MG63 (cell line): Measurements from ENCODE around the gene TYW3. TPM values are rescaled to one million over a fixed set of nuclear protein-coding genes. Genes with fewer than 3 reads are reported as not detected.

Source experiments
- DNase-seq: peaks from one replicate; pipeline ENCODE4 v3.0.0-alpha.2; 2020
- H3K27me3 ChIP-seq: fragments of 250-450 bp; sonication (Bioruptor Pico); 2 replicates; pipeline ENCODE4 v1.5.1; 2020; ENCODE audit warnings: mild to moderate bottlenecking, moderate library complexity
- H3K36me3 ChIP-seq: fragments of 250-450 bp; sonication (Bioruptor Pico); 2 replicates; pipeline ENCODE4 v1.5.1; 2020; ENCODE audit warnings: mild to moderate bottlenecking, moderate library complexity
- H3K4me3 ChIP-seq: fragments of 250-450 bp; sonication (Bioruptor Pico); 2 replicates; pipeline ENCODE4 v1.5.1; 2020; ENCODE audit warnings: mild to moderate bottlenecking, moderate library complexity
- H3K9me3 ChIP-seq: fragments of 250-450 bp; sonication (Bioruptor Pico); 2 replicates; pipeline ENCODE4 v1.5.1; 2020; ENCODE audit warnings: mild to moderate bottlenecking, moderate library complexity
- total RNA-seq: library from RNA; depleted of rRNA; stranded (reverse); fragments of >200 nt; shearing (Covaris generic); gene quantifications from 2 replicates; pipeline ENCODE4 v1.2.3, GENCODE V29; 2014; ENCODE audit warnings: low replicate concordance; rRNA removed

The TYW3 gene
- total RNA-seq, result 4.0 and 12.2 TPM in 2 replicates

GRCh38 chr1:74732960-74733603, at the start of gene TYW3, which contains the start of gene CRYZ:
Gene TYW3, plus strand, starts transcription at chr1:74733152. Its CDS starts 93 bp downstream, at chr1:74733245.
Gene CRYZ, minus strand, starts transcription at chr1:74733050. Its CDS starts 8,229 bp downstream, at chr1:74724821.
- DNase-seq, result peak; percentile 90

GRCh38 chr1:74683656-74684055, 49.3 kb upstream of the TYW3 start:
- H3K4me3 ChIP-seq, result no peak overlapping the region
- no peaks in the 10 kb centered on the region for H3K9me3 ChIP-seq
- H3K36me3 ChIP-seq, result no peaks in the 10 kb centered on the region
- DNase-seq, result no peak
- H3K27me3 ChIP-seq, result 0 out of 2 replicates have a peak, but pooled peaks cover 2% of the 10 kb centered on the region

More at GRCh38 chr1:74732960-74733603, at the start of gene TYW3, which contains the start of gene CRYZ:
- peak within 1 kb of the TSS; percentile 89 for H3K4me3 ChIP-seq
- peaks cover 25% of the 10 kb centered on the region for H3K36me3 ChIP-seq
- no peaks in the 10 kb centered on the region for H3K9me3 ChIP-seq
- H3K27me3 ChIP-seq, result no peaks in the 10 kb centered on the region

- 0 out of 2 replicates have a peak, but pooled peaks cover 2% of the 10 kb centered on the region for H3K27me3 ChIP-seq
- H3K9me3 ChIP-seq, result no peaks in the 10 kb centered on the region
- H3K4me3 ChIP-seq, result no peak overlapping the region
- no peak for DNase-seq
- no peaks in the 10 kb centered on the region for H3K36me3 ChIP-seq
Observed at GRCh38 chr1:74684301-74684700, 48.7 kb upstream of the TYW3 start.

- Histone ChIP-seq H3K36me3 (no peaks in the 10 kb centered on the region), H3K9me3 (no peaks in the 10 kb centered on the region), H3K4me3 (no peak overlapping the region), H3K27me3 (0 out of 2 replicates have a peak, but pooled peaks cover 2% of the 10 kb centered on the region)
- DNase-seq, result no peak
Observed at GRCh38 chr1:74686928-74687327, 46.0 kb upstream of the TYW3 start.

DNA sequence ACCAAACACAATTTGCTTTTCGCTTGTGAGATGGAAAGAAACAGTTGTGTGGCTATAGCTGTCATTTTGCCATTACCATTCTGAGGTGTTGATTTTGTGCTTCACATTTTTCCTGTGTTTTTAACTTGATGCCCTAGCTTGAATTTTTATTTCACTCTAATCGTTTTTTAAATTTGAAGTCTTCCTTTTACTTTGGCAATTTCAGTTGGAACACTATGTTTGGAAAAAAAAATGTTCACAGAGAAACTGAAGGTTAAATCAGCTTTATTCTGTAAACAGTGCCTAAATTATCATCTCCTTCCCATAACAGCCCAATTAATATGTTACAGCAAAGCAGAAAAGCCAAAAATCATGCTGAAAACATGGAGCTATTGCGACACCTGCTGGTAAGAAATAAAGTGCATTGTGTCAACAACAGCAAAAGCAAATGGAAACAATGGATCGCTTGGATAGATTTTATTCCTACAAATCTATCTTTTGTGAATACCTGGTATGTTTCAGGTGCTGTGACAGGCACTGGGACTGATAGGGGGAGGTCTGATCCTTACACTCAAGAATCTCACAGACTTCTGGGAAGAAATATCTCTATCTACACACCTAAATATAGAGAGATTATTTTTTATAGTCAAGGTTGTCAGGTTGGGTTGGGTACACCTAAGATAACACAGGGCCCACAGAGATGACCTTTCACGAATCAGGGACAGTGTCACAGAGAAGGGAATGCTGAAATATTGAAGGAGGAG, 43.2 kb upstream of the TYW3 start:
- H3K4me3 ChIP-seq, result no peak overlapping the region
- DNase-seq, result peak; percentile 4
- no peaks in the 10 kb centered on the region for H3K9me3 ChIP-seq
- no peaks in the 10 kb centered on the region for H3K27me3 ChIP-seq
- no peaks in the 10 kb centered on the region for H3K36me3 ChIP-seq

- no peak for DNase-seq
- Histone ChIP-seq H3K27me3 (no peaks in the 10 kb centered on the region), H3K36me3 (no peaks in the 10 kb centered on the region), H3K4me3 (no peak overlapping the region), H3K9me3 (no peaks in the 10 kb centered on the region)
Observed at GRCh38 chr1:74690364-74690696, 42.6 kb upstream of the TYW3 start.

DNA sequence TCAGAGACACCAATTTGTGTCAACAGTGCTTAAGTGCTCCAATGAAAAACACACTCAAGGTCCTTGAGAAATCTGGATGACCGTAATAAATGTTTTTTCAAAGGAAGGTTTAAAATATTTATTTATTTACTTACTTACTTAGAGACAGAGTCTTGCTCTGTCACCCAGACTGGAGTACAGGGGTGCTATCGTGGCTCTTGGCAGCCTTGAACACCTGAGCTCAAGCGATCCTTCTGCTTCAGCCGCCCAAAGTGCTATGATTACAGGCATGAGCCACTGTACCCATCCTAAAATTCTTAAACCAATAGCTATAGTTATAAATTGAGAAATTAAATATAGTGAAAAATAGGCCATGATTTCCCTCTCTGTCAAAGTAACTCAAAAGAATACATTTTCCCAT, 42.0 kb upstream of the TYW3 start:
- DNase-seq, result no peak
- Histone ChIP-seq H3K36me3 (no peaks in the 10 kb centered on the region), H3K27me3 (no peaks in the 10 kb centered on the region), H3K4me3 (no peak overlapping the region), H3K9me3 (no peaks in the 10 kb centered on the region)

DNA sequence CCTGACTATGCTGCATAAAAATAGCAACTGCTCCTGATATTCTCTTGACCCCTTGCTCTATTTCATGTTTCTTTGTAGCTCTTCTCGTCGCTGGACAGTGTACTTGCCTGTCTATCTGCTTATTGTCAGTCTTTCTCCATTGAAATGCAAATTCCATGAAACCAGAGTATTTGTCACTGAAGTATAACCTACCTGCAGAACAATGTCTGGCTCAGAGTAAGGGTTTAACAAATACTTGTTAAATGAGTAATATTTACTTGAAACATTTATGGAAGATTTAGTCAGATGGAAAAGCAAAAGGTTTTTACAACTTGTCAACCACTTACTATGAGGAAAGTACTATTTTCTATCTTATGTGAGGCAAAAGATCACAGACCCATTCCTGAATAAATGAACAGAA, 39.5 kb upstream of the TYW3 start:
- Histone ChIP-seq H3K36me3 (no peaks in the 10 kb centered on the region), H3K27me3 (no peaks in the 10 kb centered on the region), H3K9me3 (no peaks in the 10 kb centered on the region), H3K4me3 (no peak overlapping the region)
- no peak for DNase-seq

DNA sequence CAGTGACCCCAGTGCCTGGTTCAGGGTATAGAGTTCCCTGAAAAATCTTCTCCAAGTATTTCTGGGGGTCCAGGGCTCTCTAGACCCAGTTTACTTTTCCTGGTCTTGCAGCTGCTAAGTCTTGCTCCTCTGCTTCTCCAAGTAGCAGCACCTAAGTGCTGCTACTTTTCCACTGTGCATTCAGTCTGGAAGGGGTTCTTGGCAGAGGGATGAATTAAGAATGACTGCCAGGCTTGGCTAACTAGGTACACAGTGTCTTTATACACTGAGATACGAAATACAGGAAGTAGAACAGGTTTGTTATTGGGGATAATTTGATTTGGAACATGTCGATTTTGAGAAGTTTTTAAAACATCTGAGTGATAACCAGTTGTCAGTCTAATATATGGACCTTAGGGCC, 35.1 kb upstream of the TYW3 start:
- no peaks in the 10 kb centered on the region; the same call in 1 of the 2 replicates for H3K36me3 ChIP-seq
- no peaks in the 10 kb centered on the region for H3K27me3 ChIP-seq
- no peak for DNase-seq
- H3K4me3 ChIP-seq, result no peak overlapping the region
- no peaks in the 10 kb centered on the region for H3K9me3 ChIP-seq

GRCh38 chr1:74699331-74699730, 33.6 kb upstream of the TYW3 start:
- Histone ChIP-seq H3K4me3 (no peak overlapping the region), H3K9me3 (no peaks in the 10 kb centered on the region), H3K27me3 (no peaks in the 10 kb centered on the region), H3K36me3 (no peaks in the 10 kb centered on the region; the same call in 1 of the 2 replicates)
- DNase-seq, result no peak

- H3K9me3 ChIP-seq, result no peaks in the 10 kb centered on the region
- no peak overlapping the region for H3K4me3 ChIP-seq
- H3K36me3 ChIP-seq, result peaks cover 6% of the 10 kb centered on the region
- no peaks in the 10 kb centered on the region for H3K27me3 ChIP-seq
- DNase-seq, result no peak
Observed at GRCh38 chr1:74703386-74704182, 29.4 kb upstream of the TYW3 start.

- Histone ChIP-seq H3K4me3 (no peak overlapping the region), H3K9me3 (no peaks in the 10 kb centered on the region), H3K36me3 (peaks cover 3% of the 10 kb centered on the region; the same call in 1 of the 2 replicates), H3K27me3 (no peaks in the 10 kb centered on the region)
- DNase-seq, result no peak
Observed at GRCh38 chr1:74712881-74713280, 20.1 kb upstream of the TYW3 start.

- Histone ChIP-seq H3K27me3 (no peaks in the 10 kb centered on the region), H3K4me3 (no peak overlapping the region), H3K9me3 (no peaks in the 10 kb centered on the region), H3K36me3 (peaks cover 7% of the 10 kb centered on the region; the same call in 1 of the 2 replicates)
- DNase-seq, result no peak
Observed at GRCh38 chr1:74713849-74714248, 19.1 kb upstream of the TYW3 start.

GRCh38 chr1:74714429-74715235, 18.3 kb upstream of the TYW3 start:
- no peak overlapping the region for H3K4me3 ChIP-seq
- H3K36me3 ChIP-seq, result peaks cover 9% of the 10 kb centered on the region
- no peak for DNase-seq
- no peaks in the 10 kb centered on the region for H3K27me3 ChIP-seq
- no peaks in the 10 kb centered on the region for H3K9me3 ChIP-seq

DNA sequence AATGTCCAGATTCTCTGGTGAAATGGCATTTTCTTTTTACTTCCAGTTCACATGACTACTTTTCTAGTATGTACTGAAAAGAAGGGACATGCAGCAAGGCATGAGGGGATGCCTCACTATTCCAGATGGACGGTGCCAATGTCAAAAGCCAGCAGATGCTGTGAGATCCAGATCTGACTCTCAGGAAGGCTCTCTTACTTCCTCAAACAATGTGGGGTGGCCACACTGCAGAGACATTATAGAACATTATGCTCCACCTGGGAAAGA, 17.8 kb upstream of the TYW3 start:
- H3K27me3 ChIP-seq, result no peaks in the 10 kb centered on the region
- no peak for DNase-seq
- H3K36me3 ChIP-seq, result peaks cover 13% of the 10 kb centered on the region
- H3K9me3 ChIP-seq, result no peaks in the 10 kb centered on the region
- H3K4me3 ChIP-seq, result no peak overlapping the region

DNA sequence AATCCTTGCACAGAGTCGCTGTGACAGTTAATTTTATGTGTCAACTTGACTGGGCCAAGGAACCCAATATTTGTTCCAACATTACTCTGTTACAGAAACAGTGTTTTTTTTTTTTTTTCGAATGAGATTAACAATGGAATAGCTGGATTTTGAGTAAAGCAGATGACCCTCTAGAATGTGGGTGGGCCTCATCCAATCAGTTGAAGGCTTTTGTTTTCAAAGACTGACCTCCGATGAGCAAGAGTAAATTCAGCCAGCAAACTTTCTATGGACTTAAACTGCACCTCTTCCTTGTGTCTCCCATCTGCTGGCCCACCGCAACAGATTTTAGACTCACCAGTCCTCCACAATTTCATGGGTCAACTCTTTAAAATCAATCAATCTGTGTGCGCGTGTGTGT, 17.1 kb upstream of the TYW3 start:
- DNase-seq, result no peak
- H3K27me3 ChIP-seq, result no peaks in the 10 kb centered on the region
- H3K36me3 ChIP-seq, result peaks cover 13% of the 10 kb centered on the region
- no peaks in the 10 kb centered on the region for H3K9me3 ChIP-seq
- H3K4me3 ChIP-seq, result no peak overlapping the region
